A549 (cell line): Measurements from ENCODE around the gene PEA15.

Experiments used
- CTCF ChIP-seq: fragments of >200 bp; sonication (Bioruptor Twin); formaldehyde crosslinking; IDR thresholded peaks from 3 replicates; pipeline ENCODE4 v1.5.1; 2016
- ELK1 ChIP-seq: fragments of 150-350 bp; IDR thresholded peaks from 2 replicates; pipeline ENCODE4 v1.6.1; 2014; ENCODE audit warnings: low read depth, mild to moderate bottlenecking, low read length
- EP300 ChIP-seq, 2 experiments: fragments of >200 bp; sonication (Bioruptor Twin); formaldehyde crosslinking; IDR thresholded peaks; 2 replicates in 1 of 2; 3 replicates in 1 of 2; pipeline ENCODE4 v1.6.1; 2016 to 2017
- GATA3 ChIP-seq: IDR thresholded peaks from 2 replicates; pipeline ENCODE4 v1.6.1; 2012; ENCODE audit warnings: borderline replicate concordance
- HOXB5 ChIP-seq: fragments of 250-450 bp; sonication (Bioruptor Pico); IDR thresholded peaks from 2 replicates; pipeline ENCODE4 v1.5.0; 2020; ENCODE audit warnings: mild to moderate bottlenecking, moderate library complexity
- PHF8 ChIP-seq: fragments of 200-600 bp; sonication (generic); IDR thresholded peaks from 2 replicates; pipeline ENCODE4 v1.6.1; 2016; ENCODE audit warnings: low read depth, mild to moderate bottlenecking, antibody characterized with exemption, moderate library complexity, borderline replicate concordance
- POLR2A ChIP-seq: IDR thresholded peaks from 2 replicates; pipeline ENCODE4 v1.6.1; 2012; ENCODE audit warnings: mild to moderate bottlenecking, low read length
- RCOR1 ChIP-seq: fragments of 150-350 bp; IDR thresholded peaks from 2 replicates; pipeline ENCODE4 v1.6.1; 2014; ENCODE audit warnings: antibody characterized with exemption, low read length, low read depth
- REST ChIP-seq: fragments of 200-600 bp; sonication (generic); IDR thresholded peaks from 2 replicates; pipeline ENCODE4 v1.6.1; 2016; ENCODE audit warnings: antibody characterized with exemption, mild to moderate bottlenecking, moderate library complexity
- RNF2 ChIP-seq: fragments of 200-600 bp; sonication (generic); IDR thresholded peaks from 2 replicates; pipeline ENCODE4 v1.6.1; 2016; ENCODE audit warnings: low read depth, mild to moderate bottlenecking, antibody characterized with exemption, moderate library complexity, borderline replicate concordance
- SMC3 ChIP-seq: fragments of >200 bp; sonication (Bioruptor Twin); formaldehyde crosslinking; IDR thresholded peaks from 3 replicates; pipeline ENCODE4 v1.6.1; 2018; ENCODE audit warnings: inconsistent platforms
- TP53 ChIP-seq: fragments of 250-450 bp; sonication (Bioruptor Pico); IDR thresholded peaks from 2 replicates; pipeline ENCODE4 v1.5.0; 2021; ENCODE audit warnings: mild to moderate bottlenecking, moderate library complexity
- USF2 ChIP-seq: fragments of 450-650 bp; IDR thresholded peaks from 2 replicates; pipeline ENCODE4 v1.6.1; 2014; ENCODE audit warnings: antibody characterized with exemption
- ZNF302 ChIP-seq: fragments of 250-450 bp; sonication (Bioruptor Pico); IDR thresholded peaks from 2 replicates; pipeline ENCODE4 v1.9.0; 2021; ENCODE audit warnings: inconsistent platforms, mild to moderate bottlenecking, moderate library complexity

- TF ChIP-seq REST (no peak), EP300 (IDR thresholded peaks at IDR 0.05) (no peak), POLR2A (no peak), GATA3 (no peak), USF2 (no peak), HOXB5 (no peak), ZNF302 (no peak), SMC3 (no peak), CTCF (no peak), RNF2 (no peak), ELK1 (no peak), RCOR1 (no peak), TP53 (CRISPR knock-in tag) (no peak), PHF8 (no peak)
Observed at GRCh38 chr1:160159846-160160245, 45.3 kb upstream of the PEA15 start.
